NB4 (cell line): ENCODE data around the gene FRS2.

Experiments
- POLR2A ChIP-seq: IDR thresholded peaks from 2 replicates; pipeline ENCODE4 v1.6.1; 2011; ENCODE audit warnings: mild to moderate bottlenecking; ENCODE audit not compliant: insufficient read length; ENCODE audit errors: extremely low read depth
- TF ChIP-seq, protein P1 (sequence below): IDR thresholded peaks from one replicate; pipeline ENCODE4 v1.5.1; 2012; ENCODE audit warnings: low read depth, low read length

DNA sequence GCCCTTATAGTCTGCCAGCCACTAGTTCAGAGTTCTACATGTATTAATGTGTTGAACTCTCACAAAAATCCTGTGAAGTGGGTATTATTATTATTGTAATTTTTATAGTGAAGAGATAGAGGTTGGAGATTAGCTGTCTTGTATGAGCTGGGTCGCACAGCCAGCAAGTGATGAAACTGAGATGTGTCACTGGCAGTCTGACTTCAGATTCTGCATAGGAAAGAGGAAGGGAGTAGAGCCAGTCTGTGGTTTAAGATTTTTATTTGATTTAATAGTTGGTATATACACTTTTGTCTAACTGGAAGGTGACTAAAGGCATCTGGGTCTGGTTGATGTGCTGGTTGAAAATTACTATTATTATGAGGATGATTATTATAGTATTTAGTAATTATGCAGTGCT is 5.8 kb upstream of the FRS2 start:
- TF ChIP-seq, protein P1, sequence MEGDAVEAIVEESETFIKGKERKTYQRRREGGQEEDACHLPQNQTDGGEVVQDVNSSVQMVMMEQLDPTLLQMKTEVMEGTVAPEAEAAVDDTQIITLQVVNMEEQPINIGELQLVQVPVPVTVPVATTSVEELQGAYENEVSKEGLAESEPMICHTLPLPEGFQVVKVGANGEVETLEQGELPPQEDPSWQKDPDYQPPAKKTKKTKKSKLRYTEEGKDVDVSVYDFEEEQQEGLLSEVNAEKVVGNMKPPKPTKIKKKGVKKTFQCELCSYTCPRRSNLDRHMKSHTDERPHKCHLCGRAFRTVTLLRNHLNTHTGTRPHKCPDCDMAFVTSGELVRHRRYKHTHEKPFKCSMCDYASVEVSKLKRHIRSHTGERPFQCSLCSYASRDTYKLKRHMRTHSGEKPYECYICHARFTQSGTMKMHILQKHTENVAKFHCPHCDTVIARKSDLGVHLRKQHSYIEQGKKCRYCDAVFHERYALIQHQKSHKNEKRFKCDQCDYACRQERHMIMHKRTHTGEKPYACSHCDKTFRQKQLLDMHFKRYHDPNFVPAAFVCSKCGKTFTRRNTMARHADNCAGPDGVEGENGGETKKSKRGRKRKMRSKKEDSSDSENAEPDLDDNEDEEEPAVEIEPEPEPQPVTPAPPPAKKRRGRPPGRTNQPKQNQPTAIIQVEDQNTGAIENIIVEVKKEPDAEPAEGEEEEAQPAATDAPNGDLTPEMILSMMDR, result no peak
- no peak for TF ChIP-seq POLR2A
